ENCODE data around the gene GLI1.

DNA sequence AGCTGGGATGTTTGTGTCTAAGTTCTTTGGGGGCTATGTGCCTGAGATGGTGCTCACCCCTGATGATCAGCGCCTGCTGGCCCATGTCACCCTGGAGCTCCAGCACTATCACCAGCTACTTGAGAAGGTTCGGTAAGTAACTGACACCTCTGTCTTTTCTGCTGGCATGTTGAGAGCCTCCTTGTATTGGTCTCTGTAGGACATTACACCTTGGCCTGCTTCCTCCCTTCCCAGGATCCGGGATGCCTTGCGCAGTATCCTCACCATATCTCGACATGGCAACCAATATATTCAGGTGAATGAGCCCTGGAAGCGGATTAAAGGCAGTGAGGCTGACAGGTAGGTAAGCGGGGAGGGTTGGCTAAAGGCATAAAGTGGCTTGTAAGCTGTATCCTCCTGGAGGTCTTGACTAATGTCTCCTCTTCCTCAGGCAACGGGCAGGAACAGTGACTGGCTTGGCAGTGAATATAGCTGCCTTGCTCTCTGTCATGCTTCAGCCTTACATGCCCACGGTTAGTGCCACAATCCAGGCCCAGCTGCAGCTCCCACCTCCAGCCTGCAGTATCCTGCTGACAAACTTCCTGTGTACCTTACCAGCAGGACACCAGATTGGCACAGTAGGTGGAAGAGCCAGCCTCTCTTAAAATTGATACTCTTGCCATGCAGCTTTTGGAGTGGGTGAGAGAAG, 55.3 kb downstream of the GLI1 start:
- TF ChIP-seq, protein P1, sequence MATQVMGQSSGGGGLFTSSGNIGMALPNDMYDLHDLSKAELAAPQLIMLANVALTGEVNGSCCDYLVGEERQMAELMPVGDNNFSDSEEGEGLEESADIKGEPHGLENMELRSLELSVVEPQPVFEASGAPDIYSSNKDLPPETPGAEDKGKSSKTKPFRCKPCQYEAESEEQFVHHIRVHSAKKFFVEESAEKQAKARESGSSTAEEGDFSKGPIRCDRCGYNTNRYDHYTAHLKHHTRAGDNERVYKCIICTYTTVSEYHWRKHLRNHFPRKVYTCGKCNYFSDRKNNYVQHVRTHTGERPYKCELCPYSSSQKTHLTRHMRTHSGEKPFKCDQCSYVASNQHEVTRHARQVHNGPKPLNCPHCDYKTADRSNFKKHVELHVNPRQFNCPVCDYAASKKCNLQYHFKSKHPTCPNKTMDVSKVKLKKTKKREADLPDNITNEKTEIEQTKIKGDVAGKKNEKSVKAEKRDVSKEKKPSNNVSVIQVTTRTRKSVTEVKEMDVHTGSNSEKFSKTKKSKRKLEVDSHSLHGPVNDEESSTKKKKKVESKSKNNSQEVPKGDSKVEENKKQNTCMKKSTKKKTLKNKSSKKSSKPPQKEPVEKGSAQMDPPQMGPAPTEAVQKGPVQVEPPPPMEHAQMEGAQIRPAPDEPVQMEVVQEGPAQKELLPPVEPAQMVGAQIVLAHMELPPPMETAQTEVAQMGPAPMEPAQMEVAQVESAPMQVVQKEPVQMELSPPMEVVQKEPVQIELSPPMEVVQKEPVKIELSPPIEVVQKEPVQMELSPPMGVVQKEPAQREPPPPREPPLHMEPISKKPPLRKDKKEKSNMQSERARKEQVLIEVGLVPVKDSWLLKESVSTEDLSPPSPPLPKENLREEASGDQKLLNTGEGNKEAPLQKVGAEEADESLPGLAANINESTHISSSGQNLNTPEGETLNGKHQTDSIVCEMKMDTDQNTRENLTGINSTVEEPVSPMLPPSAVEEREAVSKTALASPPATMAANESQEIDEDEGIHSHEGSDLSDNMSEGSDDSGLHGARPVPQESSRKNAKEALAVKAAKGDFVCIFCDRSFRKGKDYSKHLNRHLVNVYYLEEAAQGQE (IDR thresholded peaks at IDR 0.05; ENCODE audit: low read depth), result no peak
- TF ChIP-seq, protein P2, sequence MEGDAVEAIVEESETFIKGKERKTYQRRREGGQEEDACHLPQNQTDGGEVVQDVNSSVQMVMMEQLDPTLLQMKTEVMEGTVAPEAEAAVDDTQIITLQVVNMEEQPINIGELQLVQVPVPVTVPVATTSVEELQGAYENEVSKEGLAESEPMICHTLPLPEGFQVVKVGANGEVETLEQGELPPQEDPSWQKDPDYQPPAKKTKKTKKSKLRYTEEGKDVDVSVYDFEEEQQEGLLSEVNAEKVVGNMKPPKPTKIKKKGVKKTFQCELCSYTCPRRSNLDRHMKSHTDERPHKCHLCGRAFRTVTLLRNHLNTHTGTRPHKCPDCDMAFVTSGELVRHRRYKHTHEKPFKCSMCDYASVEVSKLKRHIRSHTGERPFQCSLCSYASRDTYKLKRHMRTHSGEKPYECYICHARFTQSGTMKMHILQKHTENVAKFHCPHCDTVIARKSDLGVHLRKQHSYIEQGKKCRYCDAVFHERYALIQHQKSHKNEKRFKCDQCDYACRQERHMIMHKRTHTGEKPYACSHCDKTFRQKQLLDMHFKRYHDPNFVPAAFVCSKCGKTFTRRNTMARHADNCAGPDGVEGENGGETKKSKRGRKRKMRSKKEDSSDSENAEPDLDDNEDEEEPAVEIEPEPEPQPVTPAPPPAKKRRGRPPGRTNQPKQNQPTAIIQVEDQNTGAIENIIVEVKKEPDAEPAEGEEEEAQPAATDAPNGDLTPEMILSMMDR (IDR thresholded peaks at IDR 0.05 in 2 of 3, conservative IDR thresholded peaks at IDR 0.05 in 1 of 3; ENCODE audit: borderline replicate concordance in 1 of 3, insufficient read depth in 1 of 3, low read depth in 2 of 3, low read length in 2 of 3), result no peak
- TF ChIP-seq CEBPB (IDR thresholded peaks at IDR 0.05; ENCODE audit: low read depth), result no peak
- TF ChIP-seq, protein P3, sequence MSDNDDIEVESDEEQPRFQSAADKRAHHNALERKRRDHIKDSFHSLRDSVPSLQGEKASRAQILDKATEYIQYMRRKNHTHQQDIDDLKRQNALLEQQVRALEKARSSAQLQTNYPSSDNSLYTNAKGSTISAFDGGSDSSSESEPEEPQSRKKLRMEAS (IDR thresholded peaks at IDR 0.05), result no peak
- TF ChIP-seq FOSL1 (IDR thresholded peaks at IDR 0.05; ENCODE audit: low read depth), result no peak
- TF ChIP-seq, protein P4, sequence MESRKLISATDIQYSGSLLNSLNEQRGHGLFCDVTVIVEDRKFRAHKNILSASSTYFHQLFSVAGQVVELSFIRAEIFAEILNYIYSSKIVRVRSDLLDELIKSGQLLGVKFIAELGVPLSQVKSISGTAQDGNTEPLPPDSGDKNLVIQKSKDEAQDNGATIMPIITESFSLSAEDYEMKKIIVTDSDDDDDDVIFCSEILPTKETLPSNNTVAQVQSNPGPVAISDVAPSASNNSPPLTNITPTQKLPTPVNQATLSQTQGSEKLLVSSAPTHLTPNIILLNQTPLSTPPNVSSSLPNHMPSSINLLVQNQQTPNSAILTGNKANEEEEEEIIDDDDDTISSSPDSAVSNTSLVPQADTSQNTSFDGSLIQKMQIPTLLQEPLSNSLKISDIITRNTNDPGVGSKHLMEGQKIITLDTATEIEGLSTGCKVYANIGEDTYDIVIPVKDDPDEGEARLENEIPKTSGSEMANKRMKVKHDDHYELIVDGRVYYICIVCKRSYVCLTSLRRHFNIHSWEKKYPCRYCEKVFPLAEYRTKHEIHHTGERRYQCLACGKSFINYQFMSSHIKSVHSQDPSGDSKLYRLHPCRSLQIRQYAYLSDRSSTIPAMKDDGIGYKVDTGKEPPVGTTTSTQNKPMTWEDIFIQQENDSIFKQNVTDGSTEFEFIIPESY (IDR thresholded peaks at IDR 0.05; ENCODE audit: extremely low read depth, insufficient replicate concordance, low read length), result no peak
- no peak for TF ChIP-seq ELF1 (IDR thresholded peaks at IDR 0.05; ENCODE audit: borderline replicate concordance, low read depth)
- TF ChIP-seq TCF7L2 (IDR thresholded peaks at IDR 0.05; ENCODE audit: borderline replicate concordance, extremely low read depth, insufficient read depth, insufficient read length), result no peak
- TF ChIP-seq EZH2phosphoT487 (IDR thresholded peaks at IDR 0.05; ENCODE audit: borderline replicate concordance), result no peak
- no peak for TF ChIP-seq RAD21 (IDR thresholded peaks at IDR 0.05; ENCODE audit: low read depth)
- TF ChIP-seq EZH2 (IDR thresholded peaks at IDR 0.05), result no peak
- no peak for TF ChIP-seq ZNF274 (IDR thresholded peaks at IDR 0.05; ENCODE audit: low read depth, low read length)

Data from HCT116 (cell line).